Measurements from ENCODE around the gene AHNAK2.
"Not testable (repeated sequence)": the region's sequence is repeated elsewhere in the genome, so short reads cannot be mapped to it uniquely, and the experiment has no call there.

AHNAK2 gene

DNA sequence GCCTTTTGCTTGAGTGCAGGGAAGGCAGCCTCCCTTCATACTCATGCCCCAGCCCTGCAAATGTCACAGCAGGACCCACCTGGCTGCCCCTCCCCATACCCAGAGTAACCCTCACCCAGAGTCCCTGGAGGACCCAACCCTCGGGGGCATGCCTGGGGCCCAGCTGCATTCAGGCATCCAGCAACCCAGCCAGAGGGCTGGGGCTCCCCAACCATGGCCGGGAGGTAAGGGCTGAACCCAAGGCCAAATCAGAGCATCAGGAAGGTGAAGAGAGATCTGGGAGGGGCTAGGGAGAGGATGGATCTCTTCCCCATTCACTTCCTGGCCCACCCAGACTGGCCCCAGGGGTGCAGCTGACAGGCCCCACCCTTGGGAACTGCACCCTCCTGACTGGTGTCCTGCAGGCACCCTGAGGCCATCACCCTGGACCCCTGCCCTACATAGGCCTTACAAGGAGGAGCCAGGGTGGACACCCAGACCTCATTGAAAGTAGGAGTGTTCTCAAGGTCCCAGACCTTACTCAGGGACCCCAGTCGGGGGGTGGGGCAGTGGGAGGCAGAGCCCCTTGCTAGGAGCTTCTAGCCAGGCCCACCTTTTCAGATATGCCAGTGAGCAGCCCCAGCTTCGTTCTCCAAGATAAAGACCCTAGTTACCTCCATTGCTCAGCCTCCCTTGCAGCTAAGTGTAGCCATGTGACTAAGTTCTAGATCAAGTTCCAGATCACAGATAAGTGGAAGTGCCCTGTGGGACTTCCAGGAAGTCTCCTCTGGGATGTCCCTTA, 54.3 kb downstream of the AHNAK2 start:
- DNase-seq (ENCODE audit: low read depth) = no peak
- TF ChIP-seq, protein P1, sequence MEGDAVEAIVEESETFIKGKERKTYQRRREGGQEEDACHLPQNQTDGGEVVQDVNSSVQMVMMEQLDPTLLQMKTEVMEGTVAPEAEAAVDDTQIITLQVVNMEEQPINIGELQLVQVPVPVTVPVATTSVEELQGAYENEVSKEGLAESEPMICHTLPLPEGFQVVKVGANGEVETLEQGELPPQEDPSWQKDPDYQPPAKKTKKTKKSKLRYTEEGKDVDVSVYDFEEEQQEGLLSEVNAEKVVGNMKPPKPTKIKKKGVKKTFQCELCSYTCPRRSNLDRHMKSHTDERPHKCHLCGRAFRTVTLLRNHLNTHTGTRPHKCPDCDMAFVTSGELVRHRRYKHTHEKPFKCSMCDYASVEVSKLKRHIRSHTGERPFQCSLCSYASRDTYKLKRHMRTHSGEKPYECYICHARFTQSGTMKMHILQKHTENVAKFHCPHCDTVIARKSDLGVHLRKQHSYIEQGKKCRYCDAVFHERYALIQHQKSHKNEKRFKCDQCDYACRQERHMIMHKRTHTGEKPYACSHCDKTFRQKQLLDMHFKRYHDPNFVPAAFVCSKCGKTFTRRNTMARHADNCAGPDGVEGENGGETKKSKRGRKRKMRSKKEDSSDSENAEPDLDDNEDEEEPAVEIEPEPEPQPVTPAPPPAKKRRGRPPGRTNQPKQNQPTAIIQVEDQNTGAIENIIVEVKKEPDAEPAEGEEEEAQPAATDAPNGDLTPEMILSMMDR (conservative IDR thresholded peaks at IDR 0.05; ENCODE audit: low read depth, low read length) = no peak
- H3K4me3 ChIP-seq (ENCODE audit: low read depth, low read length) = no peak overlapping the region

DNA sequence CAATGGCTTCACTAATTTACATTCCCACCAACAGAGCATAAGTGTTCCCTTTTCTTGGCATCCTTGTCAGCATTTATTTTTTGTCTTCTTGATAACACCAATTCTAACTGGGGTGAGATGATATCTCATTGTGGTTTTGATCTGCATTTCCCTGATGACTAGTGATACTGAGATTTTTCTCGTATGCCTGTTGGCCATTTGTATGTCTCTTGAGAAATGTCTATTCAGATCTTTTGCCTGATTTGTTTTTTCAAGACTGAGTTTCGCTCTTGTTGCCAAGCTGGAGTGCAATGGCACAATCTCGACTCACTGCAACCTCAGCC, 58.2 kb downstream of the AHNAK2 start:
- DNase-seq (ENCODE audit: low read depth) = no peak
- TF ChIP-seq, protein P1 (conservative IDR thresholded peaks at IDR 0.05; ENCODE audit: low read depth, low read length) = no peak
- H3K4me3 ChIP-seq (ENCODE audit: low read depth, low read length) = no peak overlapping the region

DNA sequence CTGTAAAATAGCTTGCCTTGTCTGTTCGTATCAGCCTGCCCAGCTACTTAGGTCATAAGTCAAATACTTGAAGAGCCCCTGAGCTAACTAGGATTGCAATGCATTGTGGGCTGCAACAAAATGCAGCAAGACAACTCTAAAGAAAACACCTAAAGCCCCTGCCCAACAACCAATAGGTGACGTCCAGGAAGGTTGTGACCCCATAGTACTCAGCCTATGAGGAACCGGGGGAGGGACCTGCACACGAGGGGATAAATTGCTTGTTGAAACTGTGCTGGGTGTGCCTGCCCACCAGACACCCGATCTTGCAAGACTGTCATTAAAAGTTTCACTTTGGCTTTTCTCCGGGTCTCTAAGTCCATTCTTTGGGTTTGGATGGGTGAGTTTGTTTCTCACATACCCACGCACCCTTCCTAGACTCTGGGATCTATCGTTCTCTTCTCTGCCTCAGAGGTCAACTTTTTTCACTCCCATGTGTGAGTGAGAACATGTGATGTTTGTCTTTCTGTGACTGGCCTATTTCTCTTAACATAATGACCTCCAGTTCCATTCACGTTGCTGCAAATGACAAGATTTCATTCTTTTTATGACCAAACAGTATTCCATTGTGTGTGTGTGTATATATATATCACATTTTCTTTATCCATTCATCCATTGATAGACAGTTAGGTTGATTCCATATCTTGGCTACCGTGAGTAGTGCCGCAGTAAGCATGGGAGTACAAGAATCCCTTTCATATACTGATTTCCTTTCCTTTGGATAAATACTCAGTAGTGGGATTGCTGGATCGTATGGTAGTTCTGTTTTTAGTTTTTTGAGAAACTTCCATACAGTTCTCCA, 58.8 kb downstream of the AHNAK2 start:
- not testable (repeated sequence) for DNase-seq (ENCODE audit: low read depth); H3K4me3 ChIP-seq (ENCODE audit: low read depth, low read length)

DNA sequence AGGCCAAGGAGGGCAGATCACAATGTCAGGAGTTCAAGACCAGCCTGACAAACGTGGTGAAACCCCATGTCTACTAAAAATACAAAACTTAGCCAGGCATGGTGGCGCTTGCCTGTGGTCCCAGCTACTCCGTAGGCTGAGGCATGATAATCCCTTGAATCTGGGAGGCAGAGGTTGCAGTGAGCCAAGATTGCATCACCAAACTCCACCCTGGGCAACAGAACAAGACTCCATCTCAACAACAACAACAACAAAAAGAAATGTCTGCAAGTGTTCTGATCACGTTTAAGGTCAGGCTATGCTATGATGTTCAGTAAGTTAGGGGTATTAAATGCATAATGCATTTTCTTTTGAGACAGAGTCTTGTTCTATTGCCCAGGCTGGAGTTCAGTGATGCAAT, 60.2 kb downstream of the AHNAK2 start:
- TF ChIP-seq, protein P1 (conservative IDR thresholded peaks at IDR 0.05; ENCODE audit: low read depth, low read length) = no peak
- H3K4me3 ChIP-seq (ENCODE audit: low read depth, low read length) = no peak overlapping the region
- no peak for DNase-seq (ENCODE audit: low read depth)

DNA sequence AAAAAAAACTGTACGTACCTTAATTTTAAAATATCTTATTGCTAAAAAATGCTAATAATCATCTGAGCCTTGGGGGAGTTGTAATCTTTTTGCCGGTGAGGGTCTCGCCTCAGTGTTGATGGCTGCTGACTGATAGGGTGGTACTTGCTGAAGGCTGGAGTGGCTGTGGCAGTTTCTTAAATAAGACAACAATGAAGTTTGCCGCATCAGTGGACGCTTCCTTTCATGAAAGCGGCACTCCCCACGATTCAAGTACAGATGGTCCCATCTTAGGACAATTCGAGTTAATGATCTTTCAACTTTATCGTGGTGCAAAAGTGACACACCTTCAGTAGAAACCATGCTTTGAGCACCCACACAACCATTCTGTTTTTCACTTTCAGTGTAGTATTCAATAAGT, 61.1 kb downstream of the AHNAK2 start:
- no peak for DNase-seq (ENCODE audit: low read depth)
- H3K4me3 ChIP-seq (ENCODE audit: low read depth, low read length) = no peak overlapping the region
- TF ChIP-seq, protein P1 (conservative IDR thresholded peaks at IDR 0.05; ENCODE audit: low read depth, low read length) = no peak

DNA sequence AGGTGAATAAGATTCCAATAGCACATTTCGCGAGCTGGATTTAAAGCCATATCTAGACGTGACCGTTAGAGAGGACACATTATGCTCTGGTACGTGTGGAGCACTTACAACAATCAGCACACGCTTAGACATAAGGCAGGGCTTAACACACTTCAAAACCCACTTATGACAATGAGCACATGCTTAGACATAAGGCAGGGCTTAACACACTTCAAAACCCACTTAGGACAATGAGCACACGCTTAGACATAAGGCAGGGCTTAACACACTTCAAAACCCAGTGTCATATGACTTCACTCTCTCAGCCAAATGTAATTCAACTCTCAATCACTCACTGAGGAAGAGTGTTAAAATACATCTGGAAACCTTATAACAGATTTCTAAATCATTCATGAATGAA, 64.7 kb downstream of the AHNAK2 start:
- H3K4me3 ChIP-seq (ENCODE audit: low read depth, low read length) = no peak overlapping the region
- DNase-seq (ENCODE audit: low read depth) = no peak
- TF ChIP-seq, protein P1 (conservative IDR thresholded peaks at IDR 0.05; ENCODE audit: low read depth, low read length) = no peak

DNA sequence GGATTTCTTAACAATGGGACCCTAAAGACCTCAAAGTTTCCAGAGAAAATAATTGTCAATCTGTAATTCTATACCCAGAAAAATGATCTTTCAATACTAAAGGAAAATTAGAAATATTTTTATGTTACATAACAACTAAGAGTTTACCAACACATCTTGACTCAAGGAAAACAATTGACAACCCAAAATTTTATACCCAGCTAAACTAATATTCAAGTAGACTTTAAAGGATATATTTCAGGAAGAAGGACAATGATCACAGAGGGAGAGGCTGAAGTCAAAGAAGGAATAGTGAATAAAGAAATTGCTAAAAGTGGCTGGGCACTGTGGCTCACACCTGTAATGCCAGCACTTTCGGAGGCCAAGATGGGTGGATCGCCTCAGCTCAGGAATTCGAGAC, 66.1 kb downstream of the AHNAK2 start:
- TF ChIP-seq, protein P1 (conservative IDR thresholded peaks at IDR 0.05; ENCODE audit: low read depth, low read length) = no peak
- no peak overlapping the region for H3K4me3 ChIP-seq (ENCODE audit: low read depth, low read length)

More for the DNA sequence above, 66.1 kb downstream of the AHNAK2 start:
- no peak for DNase-seq (ENCODE audit: low read depth)
